Endothelial cell of umbilical vein (primary cell): ENCODE measurements around the gene PPAN. TPM values are rescaled to one million over a fixed set of nuclear protein-coding genes. Genes with fewer than 3 reads are reported as not detected.
A peak's percentile ranks its signal among the peaks of the same experiment; 100 is the strongest.

Experiments
- BruUV-seq: library from RNA; stranded (reverse); fragments of 400-500 nt; replicated peaks from 2 replicates; lab custom pipeline; 2021; lab: Mats Ljungman, UMichigan
- CTCF ChIA-PET: fragments of 300-600, 350-600 bp; sonication (Branson Sonifier 250); formaldehyde crosslinking; loops from one replicate; lab custom pipeline; 2021; ENCODE audit warnings: antibody characterized with exemption, inconsistent platforms; lab: Charles Lee
- POLR2A ChIA-PET: fragments of 300-600, 350-600 bp; sonication (Branson Sonifier 250); formaldehyde crosslinking; loops from one replicate; lab custom pipeline; 2021; ENCODE audit warnings: antibody characterized with exemption, inconsistent platforms; lab: Charles Lee
- DNase-seq: peaks from one replicate; pipeline ENCODE4 v3.0.0-alpha.2; 2011; ENCODE audit warnings: low read depth, low spot score
- FAIRE-seq: peaks from 2 replicates; lab custom pipeline; 2011; peaks lifted over from hg19 to GRCh38; lab: Jason Lieb, UNC
- H2AFZ ChIP-seq: 2 replicates; pipeline ENCODE4 v1.6.0; 2012; ENCODE audit warnings: low read depth, low read length, control low read depth, inconsistent platforms
- H3K27ac ChIP-seq: 2 replicates; pipeline ENCODE4 v1.5.1; 2011; ENCODE audit warnings: low read depth, mild to moderate bottlenecking, control low read depth, low read length, moderate library complexity; ENCODE audit not compliant: insufficient read depth
- H3K27me3 ChIP-seq, 2 experiments: 2 replicates each; pipeline versions ENCODE4 v1.6.0 to v1.6.1; 2011; ENCODE audit warnings: low read length in 2 of 2, mixed read lengths in 1 of 2; ENCODE audit not compliant: control insufficient read depth in 2 of 2, insufficient read depth in 2 of 2
- H3K36me3 ChIP-seq, 2 experiments: 2 replicates in 1 of 2; 3 replicates in 1 of 2; pipeline ENCODE4 v1.5.1; 2011; ENCODE audit warnings: low read length in 2 of 2, mild to moderate bottlenecking in 1 of 2, moderate library complexity in 1 of 2; ENCODE audit not compliant: control insufficient read depth in 2 of 2, insufficient read depth in 2 of 2; ENCODE audit errors: extremely low read depth in 1 of 2
- H3K4me1 ChIP-seq: 3 replicates; pipeline ENCODE4 v1.5.1; 2011; ENCODE audit warnings: mild to moderate bottlenecking, low read length; ENCODE audit not compliant: control insufficient read depth, insufficient read depth; ENCODE audit errors: extremely low read depth
- H3K4me2 ChIP-seq: 2 replicates; pipeline ENCODE4 v1.6.1; 2011; ENCODE audit warnings: low read length, control low read depth, mixed read lengths; ENCODE audit not compliant: insufficient read depth
- H3K4me3 ChIP-seq, 3 experiments: fragments of 200-600 bp in 1 of 3; sonication (generic), shearing (Covaris generic) in 1 of 3; replicated peaks in 1 of 3; 2 replicates each; pipeline ENCODE4 v1.5.1; 2011 to 2016; ENCODE audit warnings: control low read depth in 3 of 3, low read length in 3 of 3, mild to moderate bottlenecking in 2 of 3, inconsistent platforms in 1 of 3, low read depth in 1 of 3, moderate library complexity in 1 of 3; ENCODE audit not compliant: insufficient read depth in 1 of 3
- H3K79me2 ChIP-seq: 2 replicates; pipeline ENCODE4 v1.6.0; 2012; ENCODE audit warnings: low read length, inconsistent platforms; ENCODE audit not compliant: control insufficient read depth, insufficient read depth
- H3K9ac ChIP-seq: replicated peaks from 2 replicates; pipeline ENCODE3; 2011; ENCODE audit warnings: low read length, control low read depth; ENCODE audit not compliant: insufficient read depth; ENCODE audit errors: extremely low read depth
- H3K9me1 ChIP-seq: replicated peaks from 3 replicates; pipeline ENCODE4 v1.6.0; 2011; ENCODE audit warnings: mild to moderate bottlenecking, low read length; ENCODE audit not compliant: control insufficient read depth, insufficient read depth; ENCODE audit errors: extremely low read depth
- H3K9me3 ChIP-seq: replicated peaks from 2 replicates; pipeline ENCODE4 v1.5.1; 2012; ENCODE audit warnings: low read length, inconsistent platforms; ENCODE audit not compliant: control insufficient read depth, insufficient read depth
- H4K20me1 ChIP-seq: replicated peaks from 2 replicates; pipeline ENCODE3; 2011; ENCODE audit warnings: mild to moderate bottlenecking, low read length; ENCODE audit not compliant: control insufficient read depth, insufficient read depth; ENCODE audit errors: extremely low read depth
- EZH2 ChIP-seq: IDR thresholded peaks from 2 replicates; pipeline ENCODE4 v1.6.1; 2012; ENCODE audit warnings: borderline replicate concordance, low read depth, mild to moderate bottlenecking, moderate library complexity, low read length, inconsistent platforms; ENCODE audit not compliant: severe bottlenecking
- FOS ChIP-seq: IDR thresholded peaks from 2 replicates; pipeline ENCODE4 v1.6.1; 2011; ENCODE audit warnings: mild to moderate bottlenecking, low read length, moderate library complexity, borderline replicate concordance; ENCODE audit not compliant: insufficient read depth
- GATA2 ChIP-seq: IDR thresholded peaks from 2 replicates; pipeline ENCODE4 v1.7.0; 2011; ENCODE audit warnings: low read depth, mild to moderate bottlenecking, moderate library complexity, mixed read lengths, low read length; ENCODE audit not compliant: insufficient read length, insufficient read depth
- JUN ChIP-seq: IDR thresholded peaks from 2 replicates; pipeline ENCODE4 v1.6.1; 2011; ENCODE audit warnings: borderline replicate concordance, low read depth; ENCODE audit not compliant: insufficient read length, insufficient read depth
- MYC ChIP-seq: IDR thresholded peaks from one replicate; pipeline ENCODE4 v1.6.1; 2011; ENCODE audit warnings: mild to moderate bottlenecking, low read depth, low read length
- POLR2A ChIP-seq: IDR thresholded peaks from 2 replicates; pipeline ENCODE4 v1.6.1; 2012; ENCODE audit warnings: low read depth, mild to moderate bottlenecking, control low read depth, low read length
- POLR2AphosphoS5 ChIP-seq: IDR thresholded peaks from 2 replicates; pipeline ENCODE4 v1.6.1; 2012; ENCODE audit warnings: low read depth, mild to moderate bottlenecking, control low read depth, low read length, moderate library complexity; ENCODE audit not compliant: insufficient read depth
- dilution Hi-C: fragments of 300-500 bp; cut with MboI; formaldehyde crosslinking; loops from one replicate; pipeline ENCODE4 v1.15.0; 2019; ENCODE audit warnings: low sequenced_read_pairs; ENCODE audit not compliant: extremely low pct_ligation_motif_present
- intact Hi-C: fragments of 100-400 bp; cut with micrococcal nuclease; formaldehyde crosslinking; loops from one replicate; pipeline ENCODE4 v1.10.0; 2022
- polyA plus RNA-seq, 4 experiments: library from polyadenylated mRNA; depleted of rRNA in 3 of 4; stranded (reverse) in 3 of 4; unstranded in 1 of 4; fragments of >200 nt; gene quantifications; 2 replicates each; pipeline versions ENCODE4 v1.2.1 to v1.2.3, GENCODE V29; 2011 to 2012; ENCODE audit warnings: missing spikeins in 1 of 4
- total RNA-seq: library from RNA; stranded (reverse); gene quantifications from 2 replicates; pipeline ENCODE4 v1.2.3, GENCODE V29; 2021
- TF ChIP-seq, protein P1 (sequence below): IDR thresholded peaks from 2 replicates; pipeline ENCODE4 v1.6.1; 2011; ENCODE audit not compliant: insufficient read depth, insufficient read length
- TF ChIP-seq, protein P2 (sequence below), 2 donors: IDR thresholded peaks; 1 replicate in 1 of 2; 2 replicates in 1 of 2; pipeline ENCODE4 v1.5.1; 2011; ENCODE audit warnings: low read length in 2 of 2, mild to moderate bottlenecking in 2 of 2, moderate library complexity in 2 of 2, control low read depth in 1 of 2, inconsistent platforms in 1 of 2, low read depth in 1 of 2; ENCODE audit not compliant: insufficient read depth in 1 of 2; ENCODE audit errors: extremely low read depth in 1 of 2

PPAN gene
- total and polyA plus RNA-seq, 2 donors (not counting 3 experiments of a cell fraction or from before 2014, with no cell fraction given): 27.6 to 51.6 TPM

DNA sequence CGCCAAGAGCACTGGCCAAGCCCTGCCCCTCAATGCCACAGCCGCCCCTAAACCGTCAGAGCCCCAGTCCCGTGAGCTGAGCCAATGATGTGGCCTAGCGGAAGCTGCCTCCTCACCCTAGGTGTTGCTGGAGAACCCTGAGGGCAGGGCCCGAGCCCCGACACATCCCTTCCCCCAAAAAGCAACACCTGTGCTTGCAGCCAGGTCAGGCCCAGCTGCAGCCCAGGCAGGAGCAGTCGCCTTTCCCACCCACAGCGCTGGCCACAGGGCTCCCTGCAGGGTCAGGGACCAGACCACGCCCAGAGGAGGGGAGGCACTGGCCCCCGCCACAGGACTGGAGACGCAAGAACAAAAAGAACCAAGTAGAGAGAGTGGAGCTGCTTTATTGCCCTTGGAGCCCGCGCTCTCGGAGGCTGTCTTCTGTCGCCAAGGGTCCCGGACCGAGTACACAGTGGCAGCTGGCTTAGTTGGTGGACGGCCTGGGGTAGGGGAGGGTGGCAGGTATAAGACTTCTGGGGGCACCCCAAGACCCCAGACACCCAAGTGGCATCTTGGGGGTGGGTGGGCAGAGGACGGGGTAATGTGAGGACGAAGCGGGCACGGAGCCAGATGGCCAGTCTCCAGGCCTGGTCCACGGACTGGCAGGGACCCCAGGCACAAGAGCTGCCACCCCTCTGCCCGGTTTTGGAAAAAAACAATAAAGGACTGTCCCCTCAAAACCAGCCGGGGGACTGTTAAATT is 8.7 kb downstream of the PPAN start:
- Histone ChIP-seq H3K4me3 (no peak overlapping the region), H3K9ac (no peak overlapping the region), H3K4me1 (peaks cover 5% of the 10 kb centered on the region), H3K4me2 (no peak overlapping the region), H3K27me3 (no peaks in the 10 kb centered on the region), H3K27ac (no peak overlapping the region), H2AFZ (no peak overlapping the region), H3K9me1 (no peaks in the 10 kb centered on the region), H3K9me3 (no peaks in the 10 kb centered on the region), H3K79me2 (peaks cover 18% of the 10 kb centered on the region), H3K36me3 (peaks cover 8 to 43% of the 10 kb centered on the region in 2 experiments), H4K20me1 (no peaks in the 10 kb centered on the region)
- DNase-seq (no peak), FAIRE-seq (no peak)
- intact Hi-C loops: no loop called here
- ChIA-PET CTCF (interaction anchor here (0.7 to 2.5 kb wide), 5 partner anchors 8 to 135 kb away, joined by 3 to 11 read pairs (median 3); partner anchors contain the start of gene PPAN), POLR2A (no interaction called here)
- BruUV-seq: no TSS peak
- dilution Hi-C loops: no loop called here
- TF ChIP-seq, protein P1, sequence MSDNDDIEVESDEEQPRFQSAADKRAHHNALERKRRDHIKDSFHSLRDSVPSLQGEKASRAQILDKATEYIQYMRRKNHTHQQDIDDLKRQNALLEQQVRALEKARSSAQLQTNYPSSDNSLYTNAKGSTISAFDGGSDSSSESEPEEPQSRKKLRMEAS: no peak

DNA sequence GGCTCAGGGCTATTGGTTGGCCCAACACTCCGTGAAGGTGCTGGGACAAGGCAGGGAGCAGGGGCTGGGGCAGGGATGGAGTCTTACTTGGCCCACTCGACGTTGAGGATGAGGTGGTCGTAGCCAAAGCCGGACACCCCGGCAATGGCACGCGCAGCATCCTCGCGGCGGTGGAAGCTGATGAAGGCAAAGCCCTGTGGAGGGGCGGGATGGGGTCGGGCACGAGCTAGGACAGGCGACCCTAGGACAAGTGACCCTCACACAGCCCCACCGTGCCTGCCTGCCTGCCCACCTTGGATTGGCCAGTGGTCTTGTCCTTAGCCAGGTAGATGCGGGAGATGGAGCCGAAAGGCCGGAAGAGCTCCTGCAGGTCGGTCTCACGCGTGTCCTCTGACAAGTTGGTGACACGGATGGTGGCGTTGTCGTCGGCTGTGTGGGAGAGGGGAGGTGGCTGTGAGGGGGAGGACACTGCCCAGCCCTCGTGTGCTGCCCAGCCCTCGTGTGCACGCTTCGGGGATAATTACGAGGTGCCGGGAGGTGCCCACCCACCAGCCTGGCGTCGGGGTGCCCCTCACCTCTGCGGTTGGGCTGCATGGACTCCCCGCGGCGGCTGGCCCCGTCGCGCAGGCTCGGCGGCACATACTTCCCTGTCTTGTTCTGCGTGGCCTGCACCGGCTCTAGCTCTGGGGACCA is 9.4 kb downstream of the PPAN start:
- Histone ChIP-seq H2AFZ (no peak overlapping the region), H3K4me1 (peaks cover 7% of the 10 kb centered on the region), H4K20me1 (no peaks in the 10 kb centered on the region), H3K27ac (no peak overlapping the region), H3K4me2 (no peak overlapping the region), H3K79me2 (peaks cover 18% of the 10 kb centered on the region), H3K4me3 (no peak overlapping the region), H3K27me3 (no peaks in the 10 kb centered on the region), H3K9ac (no peak overlapping the region), H3K9me3 (no peaks in the 10 kb centered on the region), H3K36me3 (peaks cover 5 to 37% of the 10 kb centered on the region in 2 experiments), H3K9me1 (no peaks in the 10 kb centered on the region)
- TF ChIP-seq GATA2 (no peak), FOS (no peak), JUN (no peak), EZH2 (no peak), POLR2AphosphoS5 (peak; percentile 16), POLR2A (peak; percentile 33), MYC (no peak)
- TF ChIP-seq, protein P1: no peak
- TF ChIP-seq, protein P2, sequence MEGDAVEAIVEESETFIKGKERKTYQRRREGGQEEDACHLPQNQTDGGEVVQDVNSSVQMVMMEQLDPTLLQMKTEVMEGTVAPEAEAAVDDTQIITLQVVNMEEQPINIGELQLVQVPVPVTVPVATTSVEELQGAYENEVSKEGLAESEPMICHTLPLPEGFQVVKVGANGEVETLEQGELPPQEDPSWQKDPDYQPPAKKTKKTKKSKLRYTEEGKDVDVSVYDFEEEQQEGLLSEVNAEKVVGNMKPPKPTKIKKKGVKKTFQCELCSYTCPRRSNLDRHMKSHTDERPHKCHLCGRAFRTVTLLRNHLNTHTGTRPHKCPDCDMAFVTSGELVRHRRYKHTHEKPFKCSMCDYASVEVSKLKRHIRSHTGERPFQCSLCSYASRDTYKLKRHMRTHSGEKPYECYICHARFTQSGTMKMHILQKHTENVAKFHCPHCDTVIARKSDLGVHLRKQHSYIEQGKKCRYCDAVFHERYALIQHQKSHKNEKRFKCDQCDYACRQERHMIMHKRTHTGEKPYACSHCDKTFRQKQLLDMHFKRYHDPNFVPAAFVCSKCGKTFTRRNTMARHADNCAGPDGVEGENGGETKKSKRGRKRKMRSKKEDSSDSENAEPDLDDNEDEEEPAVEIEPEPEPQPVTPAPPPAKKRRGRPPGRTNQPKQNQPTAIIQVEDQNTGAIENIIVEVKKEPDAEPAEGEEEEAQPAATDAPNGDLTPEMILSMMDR (IDR thresholded peaks at IDR 0.05; ENCODE audit: extremely low read depth in 1 of 2, insufficient read depth in 1 of 2, low read depth in 1 of 2, low read length in 2 of 2): no peak
- DNase-seq (no peak), FAIRE-seq (no peak)
- POLR2A ChIA-PET: interaction anchor here (0.5 kb wide), 1 partner anchor 184 kb away, joined by 3 read pairs; no protein-coding TSS in a partner anchor
- BruUV-seq: no TSS peak
- intact Hi-C loops (no loop called here), dilution Hi-C loops (no loop called here)
- CTCF ChIA-PET: interaction anchor here (0.9 to 1.6 kb wide), 3 partner anchors 13 to 135 kb away, joined by 3 to 6 read pairs (median 4); no protein-coding TSS in a partner anchor
